GM19395 (cell line): ENCODE results near the gene ARHGEF4.

Source experiments
- ATAC-seq: cut with Tn5 transposase; IDR thresholded peaks from one replicate; pipeline ENCODE4 v1.9.1; 2021; ENCODE audit warnings: mild to moderate bottlenecking, moderate library complexity; ENCODE audit not compliant: unreplicated experiment

The ARHGEF4 gene

GRCh38 chr2:131046028-131046917 lies 209.6 kb downstream of the ARHGEF4 start:
- ATAC-seq: no peak

GRCh38 chr2:131046918-131047652 lies 210.4 kb downstream of the ARHGEF4 start:
- no peak for ATAC-seq

GRCh38 chr2:131047920-131048560 lies 211.3 kb downstream of the ARHGEF4 start:
- ATAC-seq: no peak

GRCh38 chr2:131048641-131049040 lies 211.9 kb downstream of the ARHGEF4 start:
- ATAC-seq: no peak

- ATAC-seq: no peak
These were observed 212.5 kb downstream of the ARHGEF4 start for GRCh38 chr2:131049150-131049718.

GRCh38 chr2:131050896-131051295 lies 214.2 kb downstream of the ARHGEF4 start:
- no peak for ATAC-seq

- no peak for ATAC-seq
These were observed 216.1 kb downstream of the ARHGEF4 start for GRCh38 chr2:131052741-131053263.

- ATAC-seq: no peak
These were observed 217.8 kb downstream of the ARHGEF4 start for GRCh38 chr2:131054488-131054887.

- no peak for ATAC-seq
These were observed 218.7 kb downstream of the ARHGEF4 start for GRCh38 chr2:131055169-131056065.

GRCh38 chr2:131056204-131056931 lies 219.7 kb downstream of the ARHGEF4 start:
- ATAC-seq: no peak

- no peak for ATAC-seq
These were observed 220.2 kb downstream of the ARHGEF4 start for GRCh38 chr2:131056932-131057287.

- no peak for ATAC-seq
These were observed 221.6 kb downstream of the ARHGEF4 start for GRCh38 chr2:131058214-131058843.

GRCh38 chr2:131058920-131059319 lies 222.2 kb downstream of the ARHGEF4 start:
- no peak for ATAC-seq

GRCh38 chr2:131063501-131064283 lies 227.0 kb downstream of the ARHGEF4 start:
- no peak for ATAC-seq

GRCh38 chr2:131064589-131065512 lies 228.1 kb downstream of the ARHGEF4 start:
- no peak for ATAC-seq

GRCh38 chr2:131067465-131068125 lies 230.9 kb downstream of the ARHGEF4 start:
- no peak for ATAC-seq
